ENCODE results near the gene LCE6A. TPM values are rescaled to one million over a fixed set of nuclear protein-coding genes. Genes with fewer than 3 reads are reported as not detected.

LCE6A gene
- total RNA-seq, 3 donors from 2014 or later (not counting 1 experiment from before 2014, with no cell fraction given), result not detected

DNA sequence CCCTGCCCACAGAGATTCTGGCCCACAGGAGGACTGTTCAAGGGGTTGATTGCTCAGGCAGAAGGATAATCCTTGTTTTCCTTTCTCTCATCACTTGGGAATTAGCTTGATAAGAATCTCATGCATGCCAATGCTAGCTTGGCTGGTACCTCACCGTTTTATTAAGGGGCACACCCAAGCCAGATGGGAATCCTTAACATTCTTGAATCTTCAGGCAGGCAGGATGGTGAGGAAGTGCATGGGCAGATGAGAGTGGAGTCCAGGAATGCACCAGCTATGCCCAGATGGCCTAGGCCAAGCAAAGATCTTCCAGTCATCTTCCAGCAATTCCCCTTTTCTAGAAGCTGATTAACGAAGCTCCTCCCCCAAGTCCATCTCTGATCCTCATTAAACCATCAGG is 13.0 kb downstream of the LCE6A start:
- Histone ChIP-seq H3K27me3 (ENCODE audit: control insufficient read depth, insufficient read depth, low read length) (no peaks in the 10 kb centered on the region), H3K9me3 (ENCODE audit: control insufficient read depth, insufficient read depth, low read length) (no peaks in the 10 kb centered on the region), H3K4me1 (ENCODE audit: control insufficient read depth, insufficient read depth, low read length) (no peaks in the 10 kb centered on the region), H3K27ac (ENCODE audit: low read length) (no peak overlapping the region), H3K36me3 (ENCODE audit: control insufficient read depth, insufficient read depth, low read length) (no peaks in the 10 kb centered on the region), H3K4me3 (ENCODE audit: low read length) (no peak overlapping the region)
- Mint-ChIP-seq H3K4me1 (no peaks in the 10 kb centered on the region), H3K27me3 (ENCODE audit: low read depth in 2 of 2) (peaks cover 10 to 28% of the 10 kb centered on the region in 2 donors), H3K4me3 (no peak overlapping the region), H3K27ac (no peak overlapping the region), H3K9me3 (no peaks in the 10 kb centered on the region), H3K36me3 (no peaks in the 10 kb centered on the region)
- WGBS (ENCODE audit: insufficient coverage), result 63% methylated on average over 2 of the region's 2 CpGs
- ATAC-seq (no peak), DNase-seq (no peak)
- TF ChIP-seq, protein P1, sequence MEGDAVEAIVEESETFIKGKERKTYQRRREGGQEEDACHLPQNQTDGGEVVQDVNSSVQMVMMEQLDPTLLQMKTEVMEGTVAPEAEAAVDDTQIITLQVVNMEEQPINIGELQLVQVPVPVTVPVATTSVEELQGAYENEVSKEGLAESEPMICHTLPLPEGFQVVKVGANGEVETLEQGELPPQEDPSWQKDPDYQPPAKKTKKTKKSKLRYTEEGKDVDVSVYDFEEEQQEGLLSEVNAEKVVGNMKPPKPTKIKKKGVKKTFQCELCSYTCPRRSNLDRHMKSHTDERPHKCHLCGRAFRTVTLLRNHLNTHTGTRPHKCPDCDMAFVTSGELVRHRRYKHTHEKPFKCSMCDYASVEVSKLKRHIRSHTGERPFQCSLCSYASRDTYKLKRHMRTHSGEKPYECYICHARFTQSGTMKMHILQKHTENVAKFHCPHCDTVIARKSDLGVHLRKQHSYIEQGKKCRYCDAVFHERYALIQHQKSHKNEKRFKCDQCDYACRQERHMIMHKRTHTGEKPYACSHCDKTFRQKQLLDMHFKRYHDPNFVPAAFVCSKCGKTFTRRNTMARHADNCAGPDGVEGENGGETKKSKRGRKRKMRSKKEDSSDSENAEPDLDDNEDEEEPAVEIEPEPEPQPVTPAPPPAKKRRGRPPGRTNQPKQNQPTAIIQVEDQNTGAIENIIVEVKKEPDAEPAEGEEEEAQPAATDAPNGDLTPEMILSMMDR (IDR thresholded peaks at IDR 0.05), result no peak
- intact Hi-C loops (cut with micrococcal nuclease), result no loop called here

DNA sequence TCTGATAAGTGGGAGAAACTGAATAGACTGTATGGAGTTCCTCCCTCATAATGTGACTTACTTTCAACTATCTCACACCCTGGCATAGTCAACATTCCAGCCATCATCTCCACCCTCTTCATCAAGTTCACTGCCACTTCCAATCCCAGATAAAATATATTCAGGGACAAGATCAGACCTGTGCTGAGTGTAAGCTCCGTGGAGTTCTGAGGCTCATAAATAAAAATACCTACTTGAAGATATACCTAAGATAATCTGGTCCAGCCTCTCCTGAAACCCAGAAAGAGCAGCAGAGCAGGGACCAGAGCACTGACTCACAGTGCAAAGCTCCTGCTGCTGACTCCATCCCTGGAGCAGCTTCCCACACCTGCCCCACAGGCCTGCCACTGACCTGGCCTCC is 15.4 kb downstream of the LCE6A start:
- Mint-ChIP-seq H3K4me3 (no peak overlapping the region), H3K27ac (no peak overlapping the region), H3K9me3 (no peaks in the 10 kb centered on the region), H3K27me3 (ENCODE audit: low read depth in 2 of 2) (peaks cover 10 to 28% of the 10 kb centered on the region in 2 donors), H3K36me3 (no peaks in the 10 kb centered on the region), H3K4me1 (no peaks in the 10 kb centered on the region)
- intact Hi-C loops (cut with micrococcal nuclease), result no loop called here
- ATAC-seq, result no peak
- no peaks in the 10 kb centered on the region for H3K36me3 ChIP-seq (ENCODE audit: control insufficient read depth, insufficient read depth, low read length)
- 63% methylated on average over 1 of the region's 1 CpG for WGBS (ENCODE audit: insufficient coverage)
- H3K4me3 ChIP-seq (ENCODE audit: low read length), result no peak overlapping the region
- TF ChIP-seq, protein P1 (IDR thresholded peaks at IDR 0.05), result no peak
- H3K9me3 ChIP-seq (ENCODE audit: control insufficient read depth, insufficient read depth, low read length), result no peaks in the 10 kb centered on the region
- DNase-seq, result no peak
- H3K27me3 ChIP-seq (ENCODE audit: control insufficient read depth, insufficient read depth, low read length), result no peaks in the 10 kb centered on the region
- H3K4me1 ChIP-seq (ENCODE audit: control insufficient read depth, insufficient read depth, low read length), result no peaks in the 10 kb centered on the region
- no peak overlapping the region for H3K27ac ChIP-seq (ENCODE audit: low read length)

DNA sequence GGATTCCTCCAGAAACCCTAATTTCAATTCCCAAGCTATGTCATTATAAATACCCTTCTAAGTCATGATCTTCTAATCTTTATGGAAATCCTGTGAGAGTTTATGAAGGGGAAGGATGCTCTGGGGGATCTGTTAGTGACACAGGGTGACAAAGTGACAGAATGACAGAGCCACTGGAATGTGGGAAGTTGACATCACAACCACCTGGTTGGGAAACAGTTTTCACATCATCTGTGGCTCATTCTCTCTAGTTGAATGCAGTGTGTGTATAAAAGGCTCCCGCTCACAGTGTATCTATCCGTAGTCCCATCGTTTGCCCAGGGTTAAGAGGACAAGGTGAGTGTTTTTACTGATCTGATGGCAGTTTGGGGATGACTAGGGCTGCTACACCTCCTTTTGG is 17.0 kb downstream of the LCE6A start, which contains the start of gene LCE7A:
LCE7A (plus strand) TSS at position 301 of the 400 bp plus-strand sequence. CDS start 702 bp downstream, outside the sequence.
- H3K4me3 Mint-ChIP-seq, result no peak within 1 kb of the TSS
- Histone ChIP-seq H3K27ac (ENCODE audit: low read length) (no peak within 1 kb of the TSS), H3K4me3 (ENCODE audit: low read length) (no peak within 1 kb of the TSS), H3K27me3 (ENCODE audit: control insufficient read depth, insufficient read depth, low read length) (no peaks in the 10 kb centered on the region), H3K4me1 (ENCODE audit: control insufficient read depth, insufficient read depth, low read length) (no peaks in the 10 kb centered on the region), H3K9me3 (ENCODE audit: control insufficient read depth, insufficient read depth, low read length) (no peaks in the 10 kb centered on the region), H3K36me3 (ENCODE audit: control insufficient read depth, insufficient read depth, low read length) (no peaks in the 10 kb centered on the region)
- H3K27me3 Mint-ChIP-seq (ENCODE audit: low read depth in 2 of 2), result peaks cover 10 to 18% of the 10 kb centered on the region in 2 donors
- no peaks in the 10 kb centered on the region for H3K4me1 Mint-ChIP-seq
- ATAC-seq (no peak), DNase-seq (no peak)
- H3K27ac Mint-ChIP-seq, result no peak within 1 kb of the TSS
- intact Hi-C loops (cut with micrococcal nuclease), result no loop called here
- H3K36me3 Mint-ChIP-seq, result no peaks in the 10 kb centered on the region
- H3K9me3 Mint-ChIP-seq, result no peaks in the 10 kb centered on the region
- TF ChIP-seq, protein P1 (IDR thresholded peaks at IDR 0.05), result no peak
- 88% methylated on average over 3 of the region's 3 CpGs for whole genome bisulfite sequencing (ENCODE audit: insufficient coverage)

DNA sequence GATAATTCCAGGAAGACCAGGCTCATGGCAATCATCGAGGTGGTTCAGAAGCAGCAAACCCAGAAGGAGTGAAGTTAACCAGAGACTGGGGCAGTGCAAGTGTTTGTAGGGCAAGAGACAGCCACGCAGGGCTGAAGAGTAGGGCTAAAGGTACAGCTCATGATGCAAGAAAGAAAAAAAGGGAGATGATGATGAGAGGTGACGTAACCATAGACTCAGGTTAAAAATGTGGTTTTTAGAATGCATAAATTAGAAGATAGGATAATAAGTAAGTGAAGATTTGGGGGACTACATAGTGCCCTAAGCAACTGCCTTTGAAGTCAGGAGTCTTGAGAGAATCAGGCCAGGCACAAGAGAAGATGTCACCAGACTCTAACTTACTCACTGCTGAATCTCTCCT is 17.5 kb downstream of the LCE6A start:
- no peaks in the 10 kb centered on the region for H3K36me3 Mint-ChIP-seq
- Histone ChIP-seq H3K36me3 (ENCODE audit: control insufficient read depth, insufficient read depth, low read length) (no peaks in the 10 kb centered on the region), H3K4me1 (ENCODE audit: control insufficient read depth, insufficient read depth, low read length) (no peaks in the 10 kb centered on the region), H3K27ac (ENCODE audit: low read length) (no peak overlapping the region), H3K4me3 (ENCODE audit: low read length) (no peak overlapping the region), H3K9me3 (ENCODE audit: control insufficient read depth, insufficient read depth, low read length) (no peaks in the 10 kb centered on the region), H3K27me3 (ENCODE audit: control insufficient read depth, insufficient read depth, low read length) (no peaks in the 10 kb centered on the region)
- no peaks in the 10 kb centered on the region for H3K9me3 Mint-ChIP-seq
- ATAC-seq (no peak), DNase-seq (no peak)
- H3K4me1 Mint-ChIP-seq, result no peaks in the 10 kb centered on the region
- H3K27ac Mint-ChIP-seq, result no peak overlapping the region
- H3K27me3 Mint-ChIP-seq (ENCODE audit: low read depth in 2 of 2), result peaks cover 10 to 14% of the 10 kb centered on the region in 2 donors
- WGBS (ENCODE audit: insufficient coverage), result 83% methylated on average over 3 of the region's 3 CpGs
- intact Hi-C loops (cut with micrococcal nuclease), result no loop called here
- no peak overlapping the region for H3K4me3 Mint-ChIP-seq
- TF ChIP-seq, protein P1 (IDR thresholded peaks at IDR 0.05), result no peak
